Body of pancreas (tissue), 4 donors: ENCODE measurements around the gene IL17B.

Experiments used
- POLR2A ChIP-seq, 3 donors: fragments of 450-650 bp; IDR thresholded peaks; one replicate each; pipeline ENCODE4 v1.6.1; 2016; ENCODE audit warnings: antibody characterized with exemption in 3 of 3, mild to moderate bottlenecking in 2 of 3
- TF ChIP-seq, protein P1 (sequence below), 7 experiments: fragments of 450-650 bp in 4 of 7; fragments of 200-600 bp in 3 of 7; sonication (generic) in 3 of 7; IDR thresholded peaks; one replicate each; pipeline ENCODE4 v1.5.1; 2016 to 2019; ENCODE audit warnings: antibody characterized with exemption in 7 of 7

DNA sequence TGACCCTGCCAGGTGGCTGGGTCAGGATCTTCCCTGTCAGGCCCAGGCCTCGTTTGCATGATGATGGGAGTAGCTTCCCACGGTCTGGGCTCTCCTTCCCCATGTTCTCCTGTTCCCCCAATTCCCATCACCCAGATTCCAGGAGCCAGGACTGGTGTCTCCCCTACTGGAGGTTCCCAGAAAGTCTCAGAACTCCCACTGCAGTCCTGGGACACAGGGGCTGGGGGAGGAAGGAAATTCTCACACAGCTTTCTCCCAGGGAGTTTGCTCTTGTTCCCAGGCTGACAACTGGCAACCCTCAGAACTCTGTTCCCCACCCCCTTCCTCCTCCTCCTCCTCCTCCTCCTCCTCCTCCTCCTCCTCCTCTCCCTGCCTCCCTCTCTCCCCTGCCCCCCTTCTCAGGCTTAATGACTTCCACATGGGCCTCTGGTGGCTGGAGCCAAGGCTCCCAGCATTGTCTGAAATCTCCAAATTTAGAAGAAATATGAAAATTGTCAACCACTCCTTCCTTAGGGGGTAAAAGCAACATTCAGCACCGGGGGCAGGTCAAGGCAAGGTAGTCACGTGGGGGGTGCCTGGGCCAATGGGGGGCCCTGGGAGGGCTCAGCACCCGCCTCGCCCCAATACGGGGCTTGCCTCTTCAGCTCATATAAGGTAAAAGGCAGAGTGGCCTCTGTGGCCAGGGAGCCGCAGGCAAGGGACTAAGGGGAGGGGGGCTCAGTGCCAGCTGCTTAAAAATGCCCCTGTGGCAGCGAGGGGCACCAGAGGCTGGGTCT, 27.3 kb upstream of the IL17B start:
- TF ChIP-seq, protein P1, sequence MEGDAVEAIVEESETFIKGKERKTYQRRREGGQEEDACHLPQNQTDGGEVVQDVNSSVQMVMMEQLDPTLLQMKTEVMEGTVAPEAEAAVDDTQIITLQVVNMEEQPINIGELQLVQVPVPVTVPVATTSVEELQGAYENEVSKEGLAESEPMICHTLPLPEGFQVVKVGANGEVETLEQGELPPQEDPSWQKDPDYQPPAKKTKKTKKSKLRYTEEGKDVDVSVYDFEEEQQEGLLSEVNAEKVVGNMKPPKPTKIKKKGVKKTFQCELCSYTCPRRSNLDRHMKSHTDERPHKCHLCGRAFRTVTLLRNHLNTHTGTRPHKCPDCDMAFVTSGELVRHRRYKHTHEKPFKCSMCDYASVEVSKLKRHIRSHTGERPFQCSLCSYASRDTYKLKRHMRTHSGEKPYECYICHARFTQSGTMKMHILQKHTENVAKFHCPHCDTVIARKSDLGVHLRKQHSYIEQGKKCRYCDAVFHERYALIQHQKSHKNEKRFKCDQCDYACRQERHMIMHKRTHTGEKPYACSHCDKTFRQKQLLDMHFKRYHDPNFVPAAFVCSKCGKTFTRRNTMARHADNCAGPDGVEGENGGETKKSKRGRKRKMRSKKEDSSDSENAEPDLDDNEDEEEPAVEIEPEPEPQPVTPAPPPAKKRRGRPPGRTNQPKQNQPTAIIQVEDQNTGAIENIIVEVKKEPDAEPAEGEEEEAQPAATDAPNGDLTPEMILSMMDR (IDR thresholded peaks at IDR 0.05) = no peak
- peak in 2 of 3 donors; percentile 47 to 51 for TF ChIP-seq POLR2A (IDR thresholded peaks at IDR 0.05)
